Endometrium (tissue), 2 donors: ENCODE measurements around the gene KRT35.
A peak's percentile ranks its signal among the peaks of the same experiment; 100 is the strongest.
"Not testable (repeated sequence)": the region's sequence is repeated elsewhere in the genome, so short reads cannot be mapped to it uniquely, and the experiment has no call there.

Experiments used
- FAIRE-seq: peaks from 2 replicates; lab custom pipeline; 2012; peaks lifted over from hg19 to GRCh38; lab: Jason Lieb, UNC
- donor health status: control.
- donor health status: control.

KRT35 gene

GRCh38 chr17:41453066-41453465 is 27.9 kb downstream of the KRT35 start:
- no peak for FAIRE-seq

- FAIRE-seq, result no peak
Measured at GRCh38 chr17:41452281-41452680, 28.7 kb downstream of the KRT35 start.

- no peak for FAIRE-seq
Measured at GRCh38 chr17:41451154-41451728, 29.7 kb downstream of the KRT35 start.

GRCh38 chr17:41449008-41449407 is 31.9 kb downstream of the KRT35 start:
- no peak for FAIRE-seq

GRCh38 chr17:41448506-41448905 is 32.4 kb downstream of the KRT35 start:
- FAIRE-seq, result no peak

GRCh38 chr17:41446806-41447205 is 34.1 kb downstream of the KRT35 start:
- peak; percentile 26 for FAIRE-seq

GRCh38 chr17:41444640-41445039 is 36.3 kb downstream of the KRT35 start:
- FAIRE-seq, result no peak

GRCh38 chr17:41444186-41444585 is 36.8 kb downstream of the KRT35 start:
- no peak for FAIRE-seq

GRCh38 chr17:41442739-41443138 is 38.2 kb downstream of the KRT35 start:
- no peak for FAIRE-seq

- FAIRE-seq, result no peak
Measured at GRCh38 chr17:41440531-41441033, 40.4 kb downstream of the KRT35 start, which contains the start of gene KRT38. KRT38 (minus strand) TSS chr17:41440983; CDS start chr17:41440921, 62 bp downstream.

- no peak for FAIRE-seq
Measured at GRCh38 chr17:41439375-41439774, 41.6 kb downstream of the KRT35 start.

- no peak for FAIRE-seq
Measured at GRCh38 chr17:41437769-41438168, 43.2 kb downstream of the KRT35 start.

GRCh38 chr17:41437254-41437653 is 43.7 kb downstream of the KRT35 start:
- no peak for FAIRE-seq

GRCh38 chr17:41434415-41434814 is 46.5 kb downstream of the KRT35 start:
- FAIRE-seq, result no peak

GRCh38 chr17:41434005-41434404 is 46.9 kb downstream of the KRT35 start:
- no peak for FAIRE-seq

- no peak for FAIRE-seq
Measured at GRCh38 chr17:41433586-41433985, 47.4 kb downstream of the KRT35 start.

- not testable (repeated sequence) for FAIRE-seq
Measured at GRCh38 chr17:41430376-41430775, 50.6 kb downstream of the KRT35 start.

GRCh38 chr17:41429667-41430066 is 51.3 kb downstream of the KRT35 start:
- FAIRE-seq, result no peak

- FAIRE-seq, result no peak
Measured at GRCh38 chr17:41428591-41429291, 52.2 kb downstream of the KRT35 start.
